Stimulated activated CD8-positive, alpha-beta memory T cell treated with anti-CD3 and anti-CD28 coated beads, Interleukin-2, amount 100 ng/mL, for 48 hours (primary cell): Measurements from ENCODE around the gene PAXIP1.
"Not testable (repeated sequence)": the region's sequence is repeated elsewhere in the genome, so short reads cannot be mapped to it uniquely, and the experiment has no call there.

Experiments used
- DNase-seq, 2 donors: peaks; one replicate each; pipeline ENCODE4 v3.0.0-alpha.2; 2020; ENCODE audit warnings: low read depth in 2 of 2

PAXIP1 gene

GRCh38 chr7:154946166-154946565 lies 56.8 kb downstream of the PAXIP1 start:
- DNase-seq, result no peak

- DNase-seq, result no peak
Observed at GRCh38 chr7:154943906-154944305, 59.0 kb downstream of the PAXIP1 start.

- no peak for DNase-seq
Observed at GRCh38 chr7:154942691-154943090, 60.2 kb downstream of the PAXIP1 start.

GRCh38 chr7:154937837-154938236 lies 65.1 kb downstream of the PAXIP1 start:
- DNase-seq, result no peak

- DNase-seq, result not testable (repeated sequence)
Observed at GRCh38 chr7:154934353-154934952, 68.5 kb downstream of the PAXIP1 start.

- no peak for DNase-seq
Observed at GRCh38 chr7:154931906-154932305, 71.0 kb downstream of the PAXIP1 start.

- no peak for DNase-seq
Observed at GRCh38 chr7:154929006-154929726, 73.8 kb downstream of the PAXIP1 start.

GRCh38 chr7:154928136-154929005 lies 74.6 kb downstream of the PAXIP1 start:
- DNase-seq, result peak in 1 of 2 donors; percentile 11

GRCh38 chr7:154927624-154928125 lies 75.2 kb downstream of the PAXIP1 start:
- DNase-seq, result peak; percentile 46 to 63

GRCh38 chr7:154922472-154922871 lies 80.5 kb downstream of the PAXIP1 start:
- not testable (repeated sequence) for DNase-seq

- no peak for DNase-seq
Observed at GRCh38 chr7:154919344-154920225, 83.3 kb downstream of the PAXIP1 start.

GRCh38 chr7:154918741-154919140 lies 84.2 kb downstream of the PAXIP1 start:
- DNase-seq, result no peak

- DNase-seq, result no peak
Observed at GRCh38 chr7:154918266-154918665, 84.7 kb downstream of the PAXIP1 start.

- no peak for DNase-seq
Observed at GRCh38 chr7:154917808-154918160, 85.1 kb downstream of the PAXIP1 start.

GRCh38 chr7:154916856-154917807 lies 85.8 kb downstream of the PAXIP1 start:
- DNase-seq, result no peak

- no peak for DNase-seq
Observed at GRCh38 chr7:154916381-154916780, 86.5 kb downstream of the PAXIP1 start.

- DNase-seq, result no peak
Observed at GRCh38 chr7:154915600-154915999, 87.3 kb downstream of the PAXIP1 start.

- no peak for DNase-seq
Observed at GRCh38 chr7:154914996-154915380, 87.9 kb downstream of the PAXIP1 start.

GRCh38 chr7:154914308-154914995 lies 88.5 kb downstream of the PAXIP1 start:
- no peak for DNase-seq
